Thymus (tissue), 11 donors: Measurements from ENCODE around the gene COPB1. TPM values are rescaled to one million over a fixed set of nuclear protein-coding genes. Genes with fewer than 3 reads are reported as not detected.

Experiments
- DNase-seq, 9 donors: peaks; one replicate each; pipeline ENCODE4 v3.0.0-alpha.2; 2013; ENCODE audit warnings: low spot score in 9 of 9, low read depth in 6 of 9, missing footprints in 1 of 9
- H3K27ac ChIP-seq, 2 donors: one replicate each; pipeline ENCODE4 v1.5.1; 2013; ENCODE audit warnings: control low read depth in 1 of 2, low read depth in 1 of 2, low read length in 1 of 2, mild to moderate bottlenecking in 1 of 2, moderate library complexity in 1 of 2
- H3K27me3 ChIP-seq, 2 donors: one replicate each; pipeline ENCODE4 v1.5.1; 2013; ENCODE audit warnings: low read length in 1 of 2; ENCODE audit not compliant: control insufficient read depth in 2 of 2, insufficient read depth in 1 of 2
- H3K36me3 ChIP-seq, 2 donors: one replicate each; pipeline ENCODE4 v1.5.1; 2013; ENCODE audit warnings: low read length in 1 of 2, mild to moderate bottlenecking in 1 of 2, moderate library complexity in 1 of 2; ENCODE audit not compliant: control insufficient read depth in 2 of 2, insufficient read depth in 2 of 2
- H3K4me1 ChIP-seq, 2 donors: one replicate each; pipeline ENCODE4 v1.5.1; 2013; ENCODE audit warnings: low read length in 2 of 2; ENCODE audit not compliant: control insufficient read depth in 2 of 2, insufficient read depth in 2 of 2
- H3K4me3 ChIP-seq, 2 donors: one replicate each; pipeline ENCODE4 v1.5.1; 2013; ENCODE audit warnings: low read length in 2 of 2, control low read depth in 1 of 2, mild to moderate bottlenecking in 1 of 2
- H3K9me3 ChIP-seq, 2 donors: one replicate each; pipeline ENCODE4 v1.5.1; 2013; ENCODE audit warnings: low read length in 1 of 2, mild to moderate bottlenecking in 1 of 2; ENCODE audit not compliant: control insufficient read depth in 2 of 2, insufficient read depth in 1 of 2
- WGBS: extraction: QIAGEN DNeasy Blood & Tissue Kit; methylation state at CpG from one replicate; pipeline ENCODE4 v1.1.7; 2013; 5-methylcytosine and 5-hydroxymethylcytosine counted together
- polyA plus RNA-seq: library from polyadenylated mRNA; stranded (reverse); fragments of 200-250 nt; gene quantifications from one replicate; pipeline ENCODE4 v1.2.3, GENCODE V29; 2013
- total RNA-seq: library from RNA; stranded (reverse); fragments of 120-200 nt; gene quantifications from one replicate; pipeline ENCODE4 v1.2.4, GENCODE V29; 2013
- donor health status: healthy.

The COPB1 gene
- total and polyA plus RNA-seq, 2 donors = 79.7 to 143 TPM

- Histone ChIP-seq H3K9me3 (no peaks in the 10 kb centered on the region), H3K4me3 (peak overlapping the region; percentile 90 to 96), H3K4me1 (no peaks in the 10 kb centered on the region), H3K27me3 (no peaks in the 10 kb centered on the region), H3K36me3 (peaks cover 8 to 36% of the 10 kb centered on the region in 2 donors), H3K27ac (peak overlapping the region; percentile 91 to 93)
- 1% methylated on average over 19 of the region's 19 CpGs for WGBS
- peak in 4 of 9 donors; percentile 4 to 46 (median 32) for DNase-seq
These were observed 442 bp downstream of the COPB1 start for GRCh38 chr11:14499178-14499559.

GRCh38 chr11:14480716-14481115 lies 18.9 kb downstream of the COPB1 start:
- H3K36me3 ChIP-seq = peaks cover 40 to 88% of the 10 kb centered on the region in 2 donors
- WGBS = 97% methylated on average over 3 of the region's 3 CpGs
- no peaks in the 10 kb centered on the region for H3K9me3 ChIP-seq
- no peak overlapping the region for H3K4me3 ChIP-seq
- H3K27ac ChIP-seq = no peak overlapping the region
- DNase-seq = no peak
- H3K4me1 ChIP-seq = no peaks in the 10 kb centered on the region
- no peaks in the 10 kb centered on the region for H3K27me3 ChIP-seq

- Histone ChIP-seq H3K27me3 (no peaks in the 10 kb centered on the region), H3K4me3 (no peak overlapping the region), H3K4me1 (no peaks in the 10 kb centered on the region), H3K9me3 (no peaks in the 10 kb centered on the region), H3K36me3 (peaks cover 46 to 89% of the 10 kb centered on the region in 2 donors), H3K27ac (no peak overlapping the region)
- DNase-seq = no peak
- 96% methylated on average over 1 of the region's 1 CpG for WGBS
These were observed 28.5 kb downstream of the COPB1 start for GRCh38 chr11:14471127-14471526.

- 99% methylated on average over 2 of the region's 2 CpGs for WGBS
- no peak overlapping the region for H3K27ac ChIP-seq
- H3K36me3 ChIP-seq = peaks cover 41 to 89% of the 10 kb centered on the region in 2 donors
- DNase-seq = no peak
- no peaks in the 10 kb centered on the region for H3K27me3 ChIP-seq
- no peaks in the 10 kb centered on the region for H3K9me3 ChIP-seq
- H3K4me1 ChIP-seq = no peaks in the 10 kb centered on the region
- H3K4me3 ChIP-seq = no peak overlapping the region
These were observed 36.0 kb downstream of the COPB1 start for GRCh38 chr11:14463623-14464022.

GRCh38 chr11:14460147-14460546 lies 39.5 kb downstream of the COPB1 start:
- H3K27ac ChIP-seq = no peak overlapping the region
- H3K9me3 ChIP-seq = no peaks in the 10 kb centered on the region
- H3K4me3 ChIP-seq = no peak overlapping the region
- DNase-seq = no peak
- peaks cover 42 to 79% of the 10 kb centered on the region in 2 donors for H3K36me3 ChIP-seq
- H3K4me1 ChIP-seq = no peaks in the 10 kb centered on the region
- H3K27me3 ChIP-seq = no peaks in the 10 kb centered on the region

GRCh38 chr11:14458377-14458776 lies 41.2 kb downstream of the COPB1 start:
- H3K36me3 ChIP-seq = peaks cover 31 to 62% of the 10 kb centered on the region in 2 donors
- no peak for DNase-seq
- H3K27ac ChIP-seq = no peak overlapping the region
- no peak overlapping the region for H3K4me3 ChIP-seq
- H3K9me3 ChIP-seq = no peaks in the 10 kb centered on the region
- H3K4me1 ChIP-seq = no peaks in the 10 kb centered on the region
- 99% methylated on average over 3 of the region's 3 CpGs for WGBS
- H3K27me3 ChIP-seq = no peaks in the 10 kb centered on the region

- no peaks in the 10 kb centered on the region for H3K27me3 ChIP-seq
- H3K27ac ChIP-seq = no peak overlapping the region
- DNase-seq = no peak
- H3K4me1 ChIP-seq = no peaks in the 10 kb centered on the region
- no peak overlapping the region for H3K4me3 ChIP-seq
- no peaks in the 10 kb centered on the region for H3K9me3 ChIP-seq
- 95% methylated on average over 3 of the region's 3 CpGs for WGBS
- peaks cover 16 to 42% of the 10 kb centered on the region in 2 donors for H3K36me3 ChIP-seq
These were observed 43.8 kb downstream of the COPB1 start for GRCh38 chr11:14455648-14456430.

- 93% methylated on average over 7 of the region's 7 CpGs for whole genome bisulfite sequencing
- Histone ChIP-seq H3K27me3 (no peaks in the 10 kb centered on the region), H3K27ac (no peak overlapping the region), H3K36me3 (peaks cover 10 to 36% of the 10 kb centered on the region in 2 donors), H3K4me1 (no peaks in the 10 kb centered on the region), H3K4me3 (no peak overlapping the region), H3K9me3 (no peaks in the 10 kb centered on the region)
- peak in 6 of 9 donors; percentile 1 to 47 (median 10) for DNase-seq
These were observed 44.6 kb downstream of the COPB1 start for GRCh38 chr11:14454861-14455632.

- 98% methylated on average over 1 of the region's 1 CpG for WGBS
- H3K27ac ChIP-seq = no peak overlapping the region
- no peaks in the 10 kb centered on the region for H3K9me3 ChIP-seq
- no peaks in the 10 kb centered on the region for H3K4me1 ChIP-seq
- H3K27me3 ChIP-seq = no peaks in the 10 kb centered on the region
- DNase-seq = no peak
- peaks cover 4 to 16% of the 10 kb centered on the region in 2 donors for H3K36me3 ChIP-seq
- no peak overlapping the region for H3K4me3 ChIP-seq
These were observed 47.8 kb downstream of the COPB1 start for GRCh38 chr11:14451825-14452224.
